OCI-LY7 (cell line): ENCODE data around the gene IGF2BP2. TPM values are rescaled to one million over a fixed set of nuclear protein-coding genes. Genes with fewer than 3 reads are reported as not detected.

Experiments used
- BruUV-seq: library from RNA; stranded (reverse); fragments of 400-500 nt; replicated peaks from 2 replicates; lab custom pipeline; 2021; lab: Mats Ljungman, UMichigan
- CTCF ChIA-PET: fragments of 300-600 bp; sonication (Branson Sonifier 250); formaldehyde crosslinking; loops from one replicate; lab custom pipeline; 2022; ENCODE audit warnings: antibody characterized with exemption; ENCODE audit not compliant: unreplicated experiment; lab: Charles Lee
- POLR2A ChIA-PET: fragments of 300-600 bp; sonication (Branson Sonifier 250); formaldehyde crosslinking; loops from one replicate; lab custom pipeline; 2022; ENCODE audit warnings: antibody characterized with exemption; lab: Charles Lee
- DNase-seq: peaks from one replicate; pipeline ENCODE4 v3.0.0-alpha.2; 2015; ENCODE audit warnings: low spot score
- H2AFZ ChIP-seq: fragments of 200-600 bp; sonication (generic), shearing (Covaris generic); 2 replicates; pipeline ENCODE4 v1.6.1; 2014; ENCODE audit warnings: mild to moderate bottlenecking, antibody characterized with exemption, low read length, moderate library complexity
- H3K27ac ChIP-seq: fragments of 200-600 bp; sonication (generic); 2 replicates; pipeline ENCODE4 v1.5.1; 2014; ENCODE audit warnings: mixed run types, low read depth, mild to moderate bottlenecking, moderate library complexity, low read length, inconsistent platforms; ENCODE audit not compliant: poor library complexity, severe bottlenecking
- H3K36me3 ChIP-seq: fragments of 200-600 bp; sonication (generic); 2 replicates; pipeline ENCODE4 v1.6.1; 2014; ENCODE audit warnings: mild to moderate bottlenecking, antibody characterized with exemption, low read length, moderate library complexity, mixed read lengths; ENCODE audit not compliant: insufficient read depth
- H3K4me1 ChIP-seq: fragments of 200-600 bp; sonication (generic); 2 replicates; pipeline ENCODE4 v1.5.1; 2014; ENCODE audit warnings: mild to moderate bottlenecking, low read length; ENCODE audit not compliant: insufficient read depth, poor library complexity, severe bottlenecking
- H3K4me2 ChIP-seq: fragments of 200-600 bp; sonication (generic); 2 replicates; pipeline ENCODE4 v1.6.1; 2014; ENCODE audit warnings: mild to moderate bottlenecking, low read length
- H3K4me3 ChIP-seq: fragments of 200-600 bp; sonication (generic); 2 replicates; pipeline ENCODE4 v1.5.1; 2014; ENCODE audit warnings: mild to moderate bottlenecking, low read depth, low read length; ENCODE audit not compliant: poor library complexity, severe bottlenecking
- H3K79me2 ChIP-seq: fragments of 200-600 bp; sonication (generic); 2 replicates; pipeline ENCODE4 v1.6.1; 2016; ENCODE audit warnings: low read depth, mild to moderate bottlenecking, low read length, moderate library complexity, mixed read lengths; ENCODE audit not compliant: insufficient read depth
- H3K9me2 ChIP-seq: fragments of 200-600 bp; sonication (generic); 2 replicates; pipeline ENCODE4 v1.6.1; 2016; ENCODE audit warnings: mild to moderate bottlenecking, low read length, mixed read lengths; ENCODE audit not compliant: insufficient read depth
- H3K9me3 ChIP-seq: fragments of 200-600 bp; sonication (generic); 2 replicates; pipeline ENCODE4 v1.6.1; 2014; ENCODE audit warnings: mild to moderate bottlenecking, mixed run types, low read length, mixed read lengths
- H4K20me1 ChIP-seq: fragments of 200-600 bp; sonication (generic); 2 replicates; pipeline ENCODE4 v1.6.1; 2014; ENCODE audit warnings: mild to moderate bottlenecking, antibody characterized with exemption, low read length, moderate library complexity, mixed read lengths; ENCODE audit not compliant: insufficient read depth
- CTCF ChIP-seq: fragments of 200-600 bp; sonication (generic); conservative IDR thresholded peaks from 2 replicates; pipeline ENCODE4 v1.5.1; 2014; ENCODE audit warnings: mild to moderate bottlenecking, antibody characterized with exemption, low read length, moderate library complexity, mixed read lengths
- EZH2phosphoT487 ChIP-seq: fragments of 200-600 bp; sonication (generic); IDR thresholded peaks from 2 replicates; pipeline ENCODE4 v1.6.1; 2018; ENCODE audit warnings: low read depth, borderline replicate concordance, mild to moderate bottlenecking, mixed run types, antibody characterized with exemption, low read length, moderate library complexity, mixed read lengths
- intact Hi-C: fragments of 100-400 bp; cut with micrococcal nuclease; formaldehyde crosslinking; loops from one replicate; pipeline ENCODE4 v1.10.0; 2022; ENCODE audit not compliant: unreplicated experiment
- total RNA-seq, 2 experiments: library from RNA; depleted of rRNA in 1 of 2; stranded (reverse); fragments of >200 nt in 1 of 2; shearing (Covaris generic) in 1 of 2; gene quantifications; 2 replicates each; pipeline ENCODE4 v1.2.3, GENCODE V29; 2014 to 2022

The IGF2BP2 gene
- total RNA-seq, 2 experiments from 2014 or later: not detected

- Histone ChIP-seq H3K9me2 (no peaks in the 10 kb centered on the region), H3K27ac (no peak overlapping the region), H2AFZ (no peak overlapping the region), H3K36me3 (no peaks in the 10 kb centered on the region), H3K9me3 (no peaks in the 10 kb centered on the region), H3K4me1 (no peaks in the 10 kb centered on the region), H3K4me3 (no peak overlapping the region), H3K4me2 (no peak overlapping the region), H3K79me2 (no peaks in the 10 kb centered on the region), H4K20me1 (no peaks in the 10 kb centered on the region)
- intact Hi-C loops: no loop called here
- no peak for TF ChIP-seq CTCF
- no peak for TF ChIP-seq EZH2phosphoT487
- DNase-seq: no peak
- no TSS peak for BruUV-seq
- ChIA-PET POLR2A (interaction anchor here (0.5 kb wide), 1 partner anchor 73 kb away, joined by 4 read pairs; no protein-coding TSS in a partner anchor), CTCF (no interaction called here)
These were observed 94.3 kb downstream of the IGF2BP2 start for GRCh38 chr3:185730550-185730949.

- Histone ChIP-seq H3K4me3 (no peak overlapping the region), H3K4me2 (no peak overlapping the region), H3K4me1 (no peaks in the 10 kb centered on the region), H4K20me1 (no peaks in the 10 kb centered on the region), H3K9me2 (no peaks in the 10 kb centered on the region), H2AFZ (no peak overlapping the region), H3K9me3 (no peaks in the 10 kb centered on the region), H3K79me2 (no peaks in the 10 kb centered on the region), H3K36me3 (no peaks in the 10 kb centered on the region), H3K27ac (no peak overlapping the region)
- DNase-seq: no peak
- TF ChIP-seq EZH2phosphoT487 (no peak), CTCF (no peak)
- ChIA-PET POLR2A (no interaction called here), CTCF (no interaction called here)
- intact Hi-C loops: no loop called here
- no TSS peak for BruUV-seq
These were observed 95.3 kb downstream of the IGF2BP2 start for GRCh38 chr3:185729337-185730055.

- Histone ChIP-seq H4K20me1 (no peaks in the 10 kb centered on the region), H3K36me3 (no peaks in the 10 kb centered on the region), H2AFZ (no peak overlapping the region), H3K9me2 (no peaks in the 10 kb centered on the region), H3K4me3 (no peak overlapping the region), H3K9me3 (no peaks in the 10 kb centered on the region), H3K27ac (no peak overlapping the region), H3K4me1 (no peaks in the 10 kb centered on the region), H3K4me2 (no peak overlapping the region), H3K79me2 (no peaks in the 10 kb centered on the region)
- POLR2A ChIA-PET: no interaction called here
- BruUV-seq: no TSS peak
- no peak for DNase-seq
- TF ChIP-seq EZH2phosphoT487 (no peak), CTCF (no peak)
- CTCF ChIA-PET: no interaction called here
- intact Hi-C loops: no loop called here
These were observed 96.1 kb downstream of the IGF2BP2 start for GRCh38 chr3:185728630-185729336.
